AG04449 (cell line): Measurements from ENCODE around the gene SCARB1.

ENCODE experiments used
- CTCF ChIA-PET: fragments of 350-600 bp; formaldehyde crosslinking; extraction: SDS; loops from one replicate; lab custom pipeline; 2021; ENCODE audit warnings: antibody characterized with exemption; lab: Yijun Ruan, JAX
- POLR2A ChIA-PET: fragments of 400-600, 350-600 bp; formaldehyde crosslinking; extraction: SDS; loops from one replicate; lab custom pipeline; 2020; ENCODE audit warnings: antibody characterized with exemption, inconsistent platforms; lab: Yijun Ruan, JAX
- DNase-seq: peaks from one replicate; pipeline ENCODE4 v3.0.0-alpha.2; 2010; ENCODE audit warnings: low read depth, low spot score
- H3K4me3 ChIP-seq: 2 replicates; pipeline ENCODE4 v1.5.1; 2011; ENCODE audit warnings: low read depth, mild to moderate bottlenecking, control low read depth, low read length
- TF ChIP-seq, protein P1 (sequence below): IDR thresholded peaks from one replicate; pipeline ENCODE4 v1.5.1; 2011; ENCODE audit warnings: mild to moderate bottlenecking, moderate library complexity, low read length, control low read depth, inconsistent platforms; ENCODE audit not compliant: insufficient read depth; ENCODE audit errors: missing control alignments

SCARB1 gene

DNA sequence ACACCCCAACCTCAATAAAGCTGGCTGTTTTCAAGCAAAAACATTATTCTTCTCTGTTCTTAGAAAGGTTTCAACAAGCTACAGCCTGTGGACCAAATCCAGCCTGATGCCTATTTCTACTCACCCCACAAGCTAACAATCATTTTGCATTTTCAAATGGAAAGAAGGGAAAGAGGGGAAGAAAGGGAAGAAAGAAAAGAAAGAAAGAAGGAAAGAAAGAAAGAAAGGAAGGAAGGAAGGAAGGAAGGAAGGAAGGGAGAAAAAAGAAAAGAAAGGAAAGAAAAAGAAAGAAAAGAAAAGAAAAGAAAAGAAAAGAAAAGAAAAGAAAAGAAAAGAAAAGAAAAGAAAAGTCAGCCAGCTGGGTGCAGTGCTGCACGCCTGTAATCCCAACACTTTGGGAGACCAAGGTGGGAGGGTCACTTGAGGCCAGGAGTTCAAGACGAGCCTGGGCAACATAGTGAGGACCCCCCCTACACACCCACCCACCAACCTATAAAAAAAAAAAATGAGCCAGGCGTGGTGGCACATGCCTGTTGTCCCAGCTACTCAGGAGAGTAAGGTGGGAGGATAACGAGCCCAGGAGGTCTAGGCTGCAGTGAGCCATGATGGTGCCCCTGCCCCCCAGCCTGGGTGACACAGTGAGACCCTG, 26.3 kb downstream of the SCARB1 start:
- DNase-seq = no peak
- CTCF ChIA-PET = interaction anchor here (1.2 kb wide), 1 partner anchor 66 kb away, joined by 3 read pairs; no protein-coding TSS in a partner anchor
- TF ChIP-seq, protein P1, sequence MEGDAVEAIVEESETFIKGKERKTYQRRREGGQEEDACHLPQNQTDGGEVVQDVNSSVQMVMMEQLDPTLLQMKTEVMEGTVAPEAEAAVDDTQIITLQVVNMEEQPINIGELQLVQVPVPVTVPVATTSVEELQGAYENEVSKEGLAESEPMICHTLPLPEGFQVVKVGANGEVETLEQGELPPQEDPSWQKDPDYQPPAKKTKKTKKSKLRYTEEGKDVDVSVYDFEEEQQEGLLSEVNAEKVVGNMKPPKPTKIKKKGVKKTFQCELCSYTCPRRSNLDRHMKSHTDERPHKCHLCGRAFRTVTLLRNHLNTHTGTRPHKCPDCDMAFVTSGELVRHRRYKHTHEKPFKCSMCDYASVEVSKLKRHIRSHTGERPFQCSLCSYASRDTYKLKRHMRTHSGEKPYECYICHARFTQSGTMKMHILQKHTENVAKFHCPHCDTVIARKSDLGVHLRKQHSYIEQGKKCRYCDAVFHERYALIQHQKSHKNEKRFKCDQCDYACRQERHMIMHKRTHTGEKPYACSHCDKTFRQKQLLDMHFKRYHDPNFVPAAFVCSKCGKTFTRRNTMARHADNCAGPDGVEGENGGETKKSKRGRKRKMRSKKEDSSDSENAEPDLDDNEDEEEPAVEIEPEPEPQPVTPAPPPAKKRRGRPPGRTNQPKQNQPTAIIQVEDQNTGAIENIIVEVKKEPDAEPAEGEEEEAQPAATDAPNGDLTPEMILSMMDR = no peak
- H3K4me3 ChIP-seq = no peak overlapping the region
- POLR2A ChIA-PET = no interaction called here

DNA sequence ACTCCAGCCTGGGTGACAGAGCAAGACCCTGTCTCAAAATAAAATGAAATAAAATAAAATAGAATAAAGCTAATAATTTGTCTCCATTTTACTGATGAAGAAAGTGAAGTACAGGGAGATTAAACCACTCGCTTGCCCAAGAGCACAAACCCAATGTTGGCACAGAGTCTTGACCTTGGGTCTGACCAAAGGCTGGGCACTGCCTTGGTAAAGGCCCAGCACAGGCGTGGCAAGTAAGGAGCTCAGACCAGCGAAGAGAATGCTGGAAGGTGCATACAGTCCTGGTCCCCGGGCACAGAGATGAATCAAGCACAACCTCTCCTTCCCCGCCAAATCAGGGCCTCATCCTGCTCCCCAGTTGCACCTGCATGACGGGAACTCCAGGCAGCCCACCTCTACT, 26.9 kb downstream of the SCARB1 start:
- ChIA-PET CTCF (interaction anchor here (1.1 kb wide), 1 partner anchor 800 kb away, joined by 3 read pairs; no protein-coding TSS in a partner anchor), POLR2A (no interaction called here)
- TF ChIP-seq, protein P1 = no peak
- no peak for DNase-seq
- no peak overlapping the region for H3K4me3 ChIP-seq

DNA sequence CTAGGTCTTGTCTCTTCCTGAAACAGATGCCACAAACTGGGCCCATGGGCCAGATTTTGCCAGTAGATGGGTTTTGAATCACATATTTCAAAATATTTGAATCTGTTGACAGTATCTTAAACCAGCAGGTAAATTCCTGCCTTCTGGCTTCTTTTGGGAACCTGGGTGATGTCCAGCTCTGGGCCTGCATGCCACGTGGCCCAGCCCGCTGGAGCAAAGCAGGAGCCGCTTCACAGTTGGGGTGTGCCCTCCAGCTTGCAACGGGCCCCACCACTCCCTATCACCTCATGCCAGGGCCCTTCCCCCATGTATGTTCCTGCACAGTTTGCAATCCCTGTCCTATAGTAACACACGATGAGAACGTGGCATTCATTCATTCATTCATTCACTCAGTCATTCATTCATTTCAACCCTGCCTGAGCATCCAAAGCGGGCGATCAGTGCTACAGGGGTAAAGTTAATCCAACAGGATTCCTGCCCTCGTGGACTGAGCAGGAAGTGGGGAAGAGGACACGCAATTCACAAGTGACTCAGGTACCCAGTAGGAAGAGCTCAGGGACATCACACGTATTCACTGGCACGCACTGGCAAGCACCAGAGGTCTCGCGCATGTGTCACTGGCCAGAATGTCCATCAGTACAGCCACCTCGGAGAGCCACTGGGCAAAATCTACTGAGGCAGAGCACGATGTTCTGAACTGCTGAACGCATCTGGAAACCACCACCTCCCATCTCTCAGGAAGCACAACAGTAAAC, 27.8 kb downstream of the SCARB1 start:
- TF ChIP-seq, protein P1 = no peak
- ChIA-PET CTCF (interaction anchor here (1.1 kb wide), 1 partner anchor 799 kb away, joined by 3 read pairs; no protein-coding TSS in a partner anchor), POLR2A (no interaction called here)
- DNase-seq = no peak
- H3K4me3 ChIP-seq = no peak overlapping the region

DNA sequence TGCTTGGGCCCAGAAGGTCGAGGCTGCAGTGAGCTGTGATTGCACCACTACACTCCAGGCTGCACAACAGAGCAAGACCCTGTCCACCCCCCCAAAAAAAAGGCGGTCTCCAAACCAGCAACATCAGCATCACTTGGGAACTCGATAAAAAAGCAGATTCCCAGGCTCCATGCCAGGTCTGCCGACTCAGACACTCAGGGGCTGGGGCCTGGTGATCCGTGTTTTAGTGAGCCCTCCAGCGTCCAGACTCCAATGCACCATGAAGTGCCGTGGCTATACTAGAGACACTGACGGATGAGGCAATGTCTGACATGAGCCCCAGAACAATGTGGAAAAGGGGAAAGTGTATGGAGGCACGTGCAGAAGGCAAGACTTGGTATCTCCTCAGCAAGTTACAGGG, 28.8 kb downstream of the SCARB1 start:
- H3K4me3 ChIP-seq = no peak overlapping the region
- TF ChIP-seq, protein P1 = no peak
- DNase-seq = no peak
- POLR2A ChIA-PET = no interaction called here
- CTCF ChIA-PET = no interaction called here

DNA sequence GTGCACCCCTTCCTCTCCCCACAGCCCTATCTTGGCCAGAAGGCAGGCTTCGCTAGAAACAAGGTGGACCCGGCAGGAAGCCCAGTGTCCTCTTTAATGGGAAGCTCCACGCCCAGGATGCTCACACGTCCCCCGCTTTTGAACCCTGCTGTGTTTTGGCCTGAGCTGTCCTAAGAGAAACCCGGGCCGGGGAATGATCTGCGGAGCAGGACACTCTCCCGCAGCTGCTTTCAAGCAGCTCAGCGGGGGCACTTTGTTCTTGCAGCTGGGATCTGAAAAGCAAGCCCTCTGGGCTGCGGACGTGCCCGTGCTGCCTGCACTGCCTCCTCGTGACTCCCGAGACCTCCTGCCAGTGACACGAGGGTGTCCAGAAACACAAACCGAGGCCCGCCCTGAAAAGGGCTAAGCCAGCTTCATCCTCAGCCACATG, 30.0 kb downstream of the SCARB1 start:
- H3K4me3 ChIP-seq = no peak overlapping the region
- CTCF ChIA-PET = interaction anchor here (0.8 kb wide), 1 partner anchor 73 kb away, joined by 3 read pairs; no protein-coding TSS in a partner anchor
- POLR2A ChIA-PET = no interaction called here
- no peak for DNase-seq
- TF ChIP-seq, protein P1 = no peak

DNA sequence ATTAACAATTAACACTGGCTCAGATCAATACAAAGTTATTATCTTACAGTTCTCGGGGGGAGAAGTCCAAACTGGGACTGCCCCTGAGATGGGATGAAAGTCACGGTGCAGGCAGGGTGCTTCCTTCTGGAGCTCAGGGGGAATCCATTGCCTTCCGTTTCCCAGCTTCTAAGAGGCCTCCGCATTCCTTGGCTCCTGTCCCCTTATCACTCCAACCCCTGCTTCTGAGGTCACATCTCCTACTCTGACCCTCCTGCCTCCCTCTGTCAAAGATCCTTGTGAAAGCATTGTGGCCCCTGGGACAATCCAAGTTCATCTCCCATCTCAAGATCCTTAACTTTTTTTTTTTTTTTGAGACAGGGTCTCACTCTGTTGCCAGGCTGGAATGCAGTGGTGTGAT, 30.8 kb downstream of the SCARB1 start:
- TF ChIP-seq, protein P1 = no peak
- H3K4me3 ChIP-seq = no peak overlapping the region
- no peak for DNase-seq
- ChIA-PET CTCF (interaction anchor here (1.0 kb wide), 2 partner anchors 9 to 74 kb away, joined by 3 read pairs; no protein-coding TSS in a partner anchor), POLR2A (no interaction called here)
